Aortic smooth muscle cell (primary cell): ENCODE data around the gene TMEM175. TPM values are rescaled to one million over a fixed set of nuclear protein-coding genes. Genes with fewer than 3 reads are reported as not detected.

ENCODE experiments used
- total RNA-seq: library from RNA; depleted of rRNA; stranded (reverse); fragments of >200 nt; gene quantifications from 2 replicates; pipeline ENCODE4 v1.2.3, GENCODE V29; 2014

Gene TMEM175, protein sequence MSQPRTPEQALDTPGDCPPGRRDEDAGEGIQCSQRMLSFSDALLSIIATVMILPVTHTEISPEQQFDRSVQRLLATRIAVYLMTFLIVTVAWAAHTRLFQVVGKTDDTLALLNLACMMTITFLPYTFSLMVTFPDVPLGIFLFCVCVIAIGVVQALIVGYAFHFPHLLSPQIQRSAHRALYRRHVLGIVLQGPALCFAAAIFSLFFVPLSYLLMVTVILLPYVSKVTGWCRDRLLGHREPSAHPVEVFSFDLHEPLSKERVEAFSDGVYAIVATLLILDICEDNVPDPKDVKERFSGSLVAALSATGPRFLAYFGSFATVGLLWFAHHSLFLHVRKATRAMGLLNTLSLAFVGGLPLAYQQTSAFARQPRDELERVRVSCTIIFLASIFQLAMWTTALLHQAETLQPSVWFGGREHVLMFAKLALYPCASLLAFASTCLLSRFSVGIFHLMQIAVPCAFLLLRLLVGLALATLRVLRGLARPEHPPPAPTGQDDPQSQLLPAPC
- total RNA-seq, result 15.7 and 16.7 TPM in 2 replicates

DNA sequence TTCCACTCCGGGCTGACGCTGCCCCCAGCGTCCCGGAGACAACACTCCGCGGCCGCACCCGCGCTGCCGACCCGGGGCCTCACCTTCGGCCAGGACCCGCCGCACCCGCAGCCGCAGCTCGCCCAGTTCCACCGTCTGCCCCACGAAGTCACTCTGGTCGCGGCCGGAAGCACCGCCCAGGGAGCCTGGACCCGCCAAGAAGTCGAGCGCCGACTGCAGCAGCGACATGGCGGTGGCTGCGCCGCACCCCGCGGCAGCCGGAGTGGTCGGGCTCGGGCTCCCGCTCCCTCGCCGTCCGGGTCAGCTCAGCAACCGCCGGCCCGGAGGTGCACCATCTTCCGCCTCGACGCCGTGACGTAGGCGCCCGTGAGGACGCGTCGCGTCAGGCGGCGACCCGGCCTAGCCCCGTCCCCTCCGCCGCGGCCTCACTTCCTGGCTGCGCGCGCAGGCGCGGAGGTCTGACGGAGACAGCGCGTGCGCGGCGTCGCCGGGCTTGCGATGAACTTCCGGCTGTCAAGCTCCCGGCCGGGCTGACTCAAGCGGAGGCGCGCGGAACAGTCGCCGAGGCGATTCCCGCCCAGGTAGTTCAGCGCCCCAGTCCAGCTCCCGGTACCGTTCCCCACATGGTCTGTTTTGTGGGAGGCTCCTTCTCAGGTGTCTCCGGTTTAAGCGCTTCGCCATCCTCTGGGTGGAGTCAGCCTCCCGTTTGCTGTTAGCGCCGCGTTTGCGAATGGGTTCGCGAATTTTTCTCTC is at the start of gene TMEM175, which contains the start of gene GAK:
TSS of gene TMEM175 (plus strand) at position 501 of the 753 bp plus-strand sequence. CDS start 15,280 bp downstream, outside the sequence.
TSS of gene GAK (minus strand) at position 357 of the 753 bp plus-strand sequence. CDS start at position 228, 129 bp downstream.

DNA sequence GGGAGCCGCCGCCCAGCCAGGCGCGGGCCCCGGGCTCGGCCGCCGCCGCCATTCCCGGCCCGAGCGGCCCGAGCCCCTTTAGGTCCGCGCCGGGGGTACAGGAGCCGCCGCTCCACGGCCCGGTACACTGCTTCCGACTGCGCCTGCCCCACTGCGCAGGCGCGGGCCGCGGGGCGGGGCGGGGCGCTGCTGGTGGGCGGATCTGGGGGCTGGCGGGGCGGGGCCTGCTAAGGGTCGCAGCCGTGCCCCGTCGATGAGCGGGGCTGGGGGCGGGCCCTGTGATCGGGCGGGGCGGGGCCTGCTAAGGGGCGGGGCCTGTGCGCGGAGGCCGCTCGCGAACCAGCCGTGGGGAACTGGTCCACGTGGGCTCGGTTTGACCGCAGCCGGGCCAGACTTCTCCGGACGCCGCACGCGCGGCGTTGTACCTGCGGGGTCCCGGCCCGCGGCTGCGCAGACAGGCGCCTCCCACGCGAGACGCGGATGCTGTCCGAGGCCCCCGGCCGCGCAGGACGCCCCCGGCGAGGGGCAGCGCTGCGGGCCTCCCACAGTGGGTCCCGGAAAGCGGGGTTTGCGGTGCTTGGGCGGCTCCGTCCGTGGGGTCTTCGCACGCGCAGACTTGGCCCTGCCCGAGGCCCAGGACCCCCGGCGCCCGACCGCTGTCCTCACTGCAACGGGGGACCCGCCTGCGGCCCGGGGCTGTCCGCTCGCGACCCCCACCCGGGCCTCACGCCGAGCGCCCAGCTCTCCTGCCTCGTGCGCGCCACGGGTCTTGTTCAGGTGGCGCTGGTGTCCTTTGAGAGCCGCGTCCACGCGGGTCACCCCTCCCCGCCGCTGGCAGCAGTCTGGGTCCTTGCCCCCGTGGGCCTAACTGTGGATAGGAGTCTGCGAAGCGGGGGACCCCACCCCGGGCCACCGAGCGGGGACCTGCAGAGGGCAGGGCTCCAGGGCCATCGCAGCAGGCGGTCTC is 41.5 kb downstream of the TMEM175 start, which contains the start of gene DGKQ:
TSS of gene DGKQ (minus strand) at position 139 of the 967 bp plus-strand sequence. CDS start at position 52, 87 bp downstream.

DNA sequence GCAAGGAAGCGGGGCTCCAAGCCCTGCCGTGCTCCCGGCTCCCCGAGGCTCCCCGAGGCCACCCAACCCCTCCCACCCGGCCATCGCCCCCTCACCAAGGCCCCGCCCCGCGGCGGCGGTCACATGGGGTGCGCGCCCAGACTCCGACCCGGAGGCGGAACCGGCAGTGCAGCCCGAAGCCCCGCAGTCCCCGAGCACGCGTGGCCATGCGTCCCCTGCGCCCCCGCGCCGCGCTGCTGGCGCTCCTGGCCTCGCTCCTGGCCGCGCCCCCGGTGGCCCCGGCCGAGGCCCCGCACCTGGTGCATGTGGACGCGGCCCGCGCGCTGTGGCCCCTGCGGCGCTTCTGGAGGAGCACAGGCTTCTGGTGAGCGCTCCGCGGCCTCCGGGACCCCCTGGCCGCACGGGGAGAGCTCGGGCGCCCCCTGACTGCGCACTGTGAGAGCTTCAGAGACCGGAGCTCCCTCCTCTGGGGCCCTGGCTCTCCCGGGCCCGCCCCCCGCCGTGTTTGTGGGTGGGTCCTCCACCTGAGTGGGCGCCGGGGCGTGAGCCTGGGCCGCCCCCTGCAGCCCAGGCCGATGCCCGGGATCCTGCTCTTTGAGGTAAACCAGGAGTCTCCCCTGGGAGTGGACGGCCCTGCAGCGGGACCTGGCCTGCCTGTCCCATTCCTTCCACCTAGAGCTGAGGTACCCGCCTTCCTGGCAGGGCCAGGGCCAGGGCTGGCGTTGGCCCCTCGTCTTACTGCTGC is 54.8 kb downstream of the TMEM175 start, which contains the start of gene IDUA:
TSS of gene IDUA (plus strand) at position 166 of the 745 bp plus-strand sequence. CDS start at position 207, 41 bp downstream.

DNA sequence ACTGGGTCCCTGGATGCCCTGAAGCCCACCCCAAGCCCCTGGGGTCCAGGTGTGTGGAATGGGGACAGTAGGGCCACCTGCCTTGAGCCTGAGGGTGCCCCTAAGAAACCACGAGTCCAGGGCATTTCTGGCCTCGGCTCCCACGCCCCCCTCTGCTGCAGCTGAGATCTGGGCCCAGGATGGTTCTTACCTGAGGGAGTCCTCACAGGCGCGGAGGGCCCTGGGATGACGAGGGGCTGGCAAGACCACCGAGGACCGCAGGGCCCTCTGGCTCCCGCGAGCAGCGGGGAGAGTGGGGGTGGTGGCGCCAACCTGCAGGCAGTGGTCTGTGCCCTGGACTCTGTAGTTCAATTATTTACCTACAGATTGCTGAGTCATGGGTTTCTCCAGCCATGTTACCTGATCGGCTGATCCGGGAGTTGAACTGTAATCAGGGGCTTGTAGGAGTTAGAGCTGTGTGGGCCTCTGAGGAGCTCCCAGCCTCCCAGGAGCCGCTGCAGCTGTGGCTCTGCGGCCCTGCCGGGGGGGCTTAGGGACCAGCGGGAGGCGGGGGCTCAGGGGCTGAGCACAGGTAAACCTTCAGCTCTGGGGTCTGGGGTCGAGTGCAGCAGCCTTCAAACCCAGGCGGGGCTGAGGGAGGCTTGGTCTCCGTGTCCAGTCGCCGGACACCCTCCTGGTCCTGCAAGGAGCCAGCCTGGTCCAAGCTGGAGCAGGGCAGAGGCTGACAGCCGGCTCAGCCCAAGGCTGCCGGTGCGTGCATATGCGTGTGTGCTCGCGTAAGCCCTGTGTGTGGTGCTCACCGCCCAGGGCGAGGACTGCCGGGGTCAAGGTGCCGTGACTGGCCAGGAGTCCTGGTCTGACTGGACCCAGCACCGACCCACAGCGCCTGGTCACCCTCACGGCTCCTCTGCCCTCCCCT is 61.1 kb downstream of the TMEM175 start, which contains the start of gene SLC26A1:
TSS of gene SLC26A1 (minus strand) at position 294 of the 919 bp plus-strand sequence. CDS start 1,701 bp downstream, outside the sequence.

Other genes starting within 250 kb of the TMEM175 start
- 2.2 and 8.6 TPM in 2 replicates for gene SLC49A3, start 243.3 kb upstream of the TMEM175 start, total RNA-seq
- 26.2 and 27.9 TPM in 2 replicates for gene PCGF3, start 226.6 kb upstream of the TMEM175 start, total RNA-seq
- gene CPLX1, start 106.3 kb upstream of the TMEM175 start, total RNA-seq, result not detected in 2 replicates
- 54.9 and 58.3 TPM in 2 replicates for gene GAK, start 144 bp upstream of the TMEM175 start, total RNA-seq
- gene DGKQ, start 41.1 kb downstream of the TMEM175 start, total RNA-seq, result 12.9 and 14.0 TPM in 2 replicates
- 8.4 and 10.6 TPM in 2 replicates for gene IDUA, start 54.6 kb downstream of the TMEM175 start, total RNA-seq
- 0.12 and 0.26 TPM in 2 replicates for gene SLC26A1, start 60.9 kb downstream of the TMEM175 start, total RNA-seq
- 15.7 and 19.6 TPM in 2 replicates for gene FGFRL1, start 79.2 kb downstream of the TMEM175 start, total RNA-seq
- 0.44 and 0.53 TPM in 2 replicates for gene RNF212, start 181.1 kb downstream of the TMEM175 start, total RNA-seq
- 1.4 and 2.6 TPM in 2 replicates for gene SPON2, start 240.1 kb downstream of the TMEM175 start, total RNA-seq